Upper lobe of left lung (tissue), 6 donors: ENCODE measurements around the gene OR2W3. TPM values are rescaled to one million over a fixed set of nuclear protein-coding genes. Genes with fewer than 3 reads are reported as not detected.

Experiments used
- ATAC-seq, 2 donors: fragments of 200-7000 bp; cut with Tn5 transposase; one replicate each; pipeline ENCODE4 v1.9.1; 2022; ENCODE audit warnings: mild to moderate bottlenecking in 2 of 2, moderate library complexity in 2 of 2; ENCODE audit not compliant: low FRiP score in 2 of 2
- DNase-seq, 2 donors: peaks; one replicate each; pipeline ENCODE4 v3.0.0-alpha.2; 2019 to 2020
- H3K27ac ChIP-seq, 4 donors: fragments of 200-600 bp; sonication (generic); one replicate each; pipeline ENCODE4 v1.5.1; 2016 to 2019
- H3K27me3 ChIP-seq, 4 donors: fragments of 200-600 bp; sonication (generic); one replicate each; pipeline ENCODE4 v1.5.1; 2017 to 2019
- H3K36me3 ChIP-seq, 4 donors: fragments of 200-600 bp; sonication (generic); one replicate each; pipeline ENCODE4 v1.5.1; 2016 to 2019
- H3K4me1 ChIP-seq, 4 donors: fragments of 200-600 bp; sonication (generic); one replicate each; pipeline ENCODE4 v1.5.1; 2018 to 2019
- H3K4me3 ChIP-seq, 4 donors: fragments of 200-600 bp; sonication (generic); one replicate each; pipeline ENCODE4 v1.5.1; 2017 to 2019; ENCODE audit warnings: mild to moderate bottlenecking in 2 of 4, moderate library complexity in 1 of 4
- H3K9me3 ChIP-seq, 4 donors: fragments of 200-600 bp; sonication (generic); one replicate each; pipeline ENCODE4 v1.5.1; 2018 to 2019
- EP300 ChIP-seq, 4 donors: sonication (generic); formaldehyde crosslinking; IDR thresholded peaks; one replicate each; pipeline ENCODE4 v1.5.1; 2017; ENCODE audit warnings: antibody characterized with exemption in 4 of 4, control low read depth in 2 of 4
- POLR2A ChIP-seq, 4 donors: fragments of 450-650 bp; IDR thresholded peaks; one replicate each; pipeline ENCODE4 v1.5.1; 2016 to 2017; ENCODE audit warnings: antibody characterized with exemption in 4 of 4, mild to moderate bottlenecking in 2 of 4
- POLR2AphosphoS5 ChIP-seq, 2 donors: sonication (generic); formaldehyde crosslinking; IDR thresholded peaks; one replicate each; pipeline ENCODE4 v1.5.1; 2017; ENCODE audit warnings: antibody characterized with exemption in 2 of 2
- WGBS, 2 donors: methylation state at CpG; one replicate each; pipeline ENCODE4 v1.1.5; 2017 to 2018; 5-methylcytosine and 5-hydroxymethylcytosine counted together
- total RNA-seq, 6 donors: library from RNA; depleted of rRNA in 4 of 6; stranded (reverse); fragments of >200 nt in 4 of 6; gene quantifications; one replicate each; pipeline versions ENCODE4 v1.1.0 to v1.2.1, GENCODE V29; 2016 to 2021
- TF ChIP-seq, protein P1 (sequence below), 6 experiments: fragments of 450-650 bp in 4 of 6; fragments of 200-600 bp in 2 of 6; sonication (generic) in 2 of 6; IDR thresholded peaks; one replicate each; pipeline ENCODE4 v1.5.1; 2016 to 2019; ENCODE audit warnings: antibody characterized with exemption in 6 of 6
- donor health status: DM: no; HTN: no; CAD: no; lungs with moderate emphysema.
- donor health status: DM: no; HTN: yes; CAD: no; lungs with severe emphysema.

OR2W3 gene
- 1 to 10 TPM in 1 of 6 donors, under 1 TPM in 2, not detected in 3; 0.27 to 5.3 (median 0.31) TPM for total RNA-seq

GRCh38 chr1:247895163-247895637 lies at the start of gene OR2W3:
TSS of gene OR2W3 (plus strand) at chr1:247895587. CDS start at chr1:247895587, 0 bp downstream.
- no peaks in the 10 kb centered on the region for H3K36me3 ChIP-seq
- no peaks in the 10 kb centered on the region for H3K4me1 ChIP-seq
- ATAC-seq (no peak), DNase-seq (no peak)
- no peak within 1 kb of the TSS for H3K27ac ChIP-seq
- 45 to 48% methylated on average over 2 of the region's 2 CpGs for WGBS, 2 donors
- no peaks in the 10 kb centered on the region for H3K27me3 ChIP-seq
- H3K9me3 ChIP-seq: peaks cover 0 to 14% (median 0%) of the 10 kb centered on the region in 4 donors
- TF ChIP-seq POLR2A (IDR thresholded peaks at IDR 0.05): no peak
- TF ChIP-seq, protein P1, sequence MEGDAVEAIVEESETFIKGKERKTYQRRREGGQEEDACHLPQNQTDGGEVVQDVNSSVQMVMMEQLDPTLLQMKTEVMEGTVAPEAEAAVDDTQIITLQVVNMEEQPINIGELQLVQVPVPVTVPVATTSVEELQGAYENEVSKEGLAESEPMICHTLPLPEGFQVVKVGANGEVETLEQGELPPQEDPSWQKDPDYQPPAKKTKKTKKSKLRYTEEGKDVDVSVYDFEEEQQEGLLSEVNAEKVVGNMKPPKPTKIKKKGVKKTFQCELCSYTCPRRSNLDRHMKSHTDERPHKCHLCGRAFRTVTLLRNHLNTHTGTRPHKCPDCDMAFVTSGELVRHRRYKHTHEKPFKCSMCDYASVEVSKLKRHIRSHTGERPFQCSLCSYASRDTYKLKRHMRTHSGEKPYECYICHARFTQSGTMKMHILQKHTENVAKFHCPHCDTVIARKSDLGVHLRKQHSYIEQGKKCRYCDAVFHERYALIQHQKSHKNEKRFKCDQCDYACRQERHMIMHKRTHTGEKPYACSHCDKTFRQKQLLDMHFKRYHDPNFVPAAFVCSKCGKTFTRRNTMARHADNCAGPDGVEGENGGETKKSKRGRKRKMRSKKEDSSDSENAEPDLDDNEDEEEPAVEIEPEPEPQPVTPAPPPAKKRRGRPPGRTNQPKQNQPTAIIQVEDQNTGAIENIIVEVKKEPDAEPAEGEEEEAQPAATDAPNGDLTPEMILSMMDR (IDR thresholded peaks at IDR 0.05): no peak
- no peak for TF ChIP-seq POLR2AphosphoS5 (IDR thresholded peaks at IDR 0.05)
- TF ChIP-seq EP300 (IDR thresholded peaks at IDR 0.05): no peak
- H3K4me3 ChIP-seq: no peak within 1 kb of the TSS

DNA sequence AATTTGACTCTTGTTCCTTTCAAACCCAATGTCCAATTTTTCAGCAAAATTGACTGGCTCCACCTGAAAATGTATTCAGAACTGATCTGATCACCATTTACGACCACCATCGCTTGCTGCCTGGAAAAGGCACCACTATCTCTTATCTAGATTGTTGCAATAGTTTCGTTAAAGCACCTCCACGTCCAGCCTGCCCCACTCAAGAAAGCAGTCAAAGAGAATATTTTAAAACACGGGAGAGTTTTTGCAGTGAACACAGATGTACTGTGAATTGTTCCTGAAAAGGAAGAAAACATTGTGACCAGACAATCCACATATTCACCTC lies 49.7 kb upstream of the OR2W3 start:
- no peaks in the 10 kb centered on the region for H3K9me3 ChIP-seq
- no peak for DNase-seq
- no peaks in the 10 kb centered on the region for H3K27me3 ChIP-seq
- no peaks in the 10 kb centered on the region for H3K36me3 ChIP-seq
- no peak overlapping the region for H3K4me3 ChIP-seq
- TF ChIP-seq POLR2A (IDR thresholded peaks at IDR 0.05) (no peak), POLR2AphosphoS5 (IDR thresholded peaks at IDR 0.05) (no peak), EP300 (IDR thresholded peaks at IDR 0.05) (no peak)
- TF ChIP-seq, protein P1 (IDR thresholded peaks at IDR 0.05): no peak
- no peak for ATAC-seq
- 67 to 72% methylated on average over 5 of the region's 5 CpGs for WGBS, 2 donors
- no peaks in the 10 kb centered on the region for H3K4me1 ChIP-seq
- H3K27ac ChIP-seq: no peak overlapping the region

- H3K4me3 ChIP-seq: no peak overlapping the region
- no peaks in the 10 kb centered on the region for H3K4me1 ChIP-seq
- no peaks in the 10 kb centered on the region for H3K9me3 ChIP-seq
- no peaks in the 10 kb centered on the region for H3K27me3 ChIP-seq
- no peak for DNase-seq
- no peak overlapping the region for H3K27ac ChIP-seq
- 88 to 90% methylated on average over 7 of the region's 7 CpGs for WGBS, 2 donors
- H3K36me3 ChIP-seq: no peaks in the 10 kb centered on the region
- TF ChIP-seq EP300 (IDR thresholded peaks at IDR 0.05) (no peak), POLR2A (IDR thresholded peaks at IDR 0.05) (no peak), POLR2AphosphoS5 (IDR thresholded peaks at IDR 0.05) (no peak)
- TF ChIP-seq, protein P1 (IDR thresholded peaks at IDR 0.05): no peak
- ATAC-seq: no peak
Observed at GRCh38 chr1:247848346-247848745, 47.0 kb upstream of the OR2W3 start.

GRCh38 chr1:247849616-247850015 lies 45.8 kb upstream of the OR2W3 start:
- no peak for DNase-seq
- no peaks in the 10 kb centered on the region for H3K36me3 ChIP-seq
- no peak for TF ChIP-seq EP300 (IDR thresholded peaks at IDR 0.05)
- TF ChIP-seq, protein P1 (IDR thresholded peaks at IDR 0.05): no peak
- TF ChIP-seq POLR2AphosphoS5 (IDR thresholded peaks at IDR 0.05): no peak
- TF ChIP-seq POLR2A (IDR thresholded peaks at IDR 0.05): no peak
- ATAC-seq: no peak
- H3K4me1 ChIP-seq: no peaks in the 10 kb centered on the region
- H3K27me3 ChIP-seq: no peaks in the 10 kb centered on the region
- no peak overlapping the region for H3K27ac ChIP-seq
- 82 to 89% methylated on average over 1 of the region's 1 CpG for WGBS, 2 donors
- H3K4me3 ChIP-seq: no peak overlapping the region
- no peaks in the 10 kb centered on the region for H3K9me3 ChIP-seq

GRCh38 chr1:247854899-247855545 lies 40.4 kb upstream of the OR2W3 start:
- no peak for TF ChIP-seq POLR2AphosphoS5 (IDR thresholded peaks at IDR 0.05)
- no peak for TF ChIP-seq POLR2A (IDR thresholded peaks at IDR 0.05)
- no peak for TF ChIP-seq EP300 (IDR thresholded peaks at IDR 0.05)
- TF ChIP-seq, protein P1 (IDR thresholded peaks at IDR 0.05): no peak
- H3K27ac ChIP-seq: no peak overlapping the region
- ATAC-seq (no peak), DNase-seq (peak in 1 of 2 donors; percentile 26)
- no peaks in the 10 kb centered on the region for H3K9me3 ChIP-seq
- H3K27me3 ChIP-seq: peaks cover 0 to 15% (median 5%) of the 10 kb centered on the region in 4 donors
- peaks cover 0 to 16% (median 5%) of the 10 kb centered on the region in 4 donors for H3K4me1 ChIP-seq
- WGBS, 2 donors: 80 to 86% methylated on average over 14 of the region's 14 CpGs
- no peaks in the 10 kb centered on the region for H3K36me3 ChIP-seq
- H3K4me3 ChIP-seq: no peak overlapping the region
